GM12864 (cell line): ENCODE measurements around the gene TRIM38.
"Not testable (repeated sequence)": the region's sequence is repeated elsewhere in the genome, so short reads cannot be mapped to it uniquely, and the experiment has no call there.

Source experiments
- DNase-seq: peaks from one replicate; pipeline ENCODE4 v3.0.0-alpha.2; 2011; ENCODE audit warnings: low read depth
- H3K4me3 ChIP-seq: 2 replicates; pipeline ENCODE4 v1.5.1; 2011; ENCODE audit warnings: mild to moderate bottlenecking, low read depth, low read length, control low read depth
- CTCF ChIP-seq: IDR thresholded peaks from 2 replicates; pipeline ENCODE4 v1.5.1; 2011; ENCODE audit warnings: low read depth, mild to moderate bottlenecking, moderate library complexity, low read length, control low read depth, inconsistent platforms; ENCODE audit errors: missing control alignments

Gene TRIM38

GRCh38 chr6:26008470-26008869, 45.9 kb downstream of the TRIM38 start:
- DNase-seq, result no peak
- H3K4me3 ChIP-seq, result no peak overlapping the region
- TF ChIP-seq CTCF, result no peak

GRCh38 chr6:26009817-26010216, 47.2 kb downstream of the TRIM38 start:
- no peak overlapping the region for H3K4me3 ChIP-seq
- no peak for TF ChIP-seq CTCF
- DNase-seq, result no peak

GRCh38 chr6:26012061-26012460, 49.5 kb downstream of the TRIM38 start:
- TF ChIP-seq CTCF, result no peak
- no peak for DNase-seq
- H3K4me3 ChIP-seq, result no peak overlapping the region

GRCh38 chr6:26014386-26014785, 51.8 kb downstream of the TRIM38 start:
- DNase-seq, H3K4me3 ChIP-seq: not testable (repeated sequence)

GRCh38 chr6:26016245-26016962, 53.8 kb downstream of the TRIM38 start:
- DNase-seq, result no peak
- H3K4me3 ChIP-seq, result no peak overlapping the region
- no peak for TF ChIP-seq CTCF

GRCh38 chr6:26016963-26017631, 54.5 kb downstream of the TRIM38 start:
- peak overlapping the region; percentile 29 for H3K4me3 ChIP-seq
- DNase-seq, result no peak
- no peak for TF ChIP-seq CTCF

- peak; percentile 48 for DNase-seq
- peak; percentile 60 for TF ChIP-seq CTCF
- peak overlapping the region; percentile 29 for H3K4me3 ChIP-seq
These were observed 55.0 kb downstream of the TRIM38 start for GRCh38 chr6:26017632-26017966.
